ENCODE results near the gene FGD6. TPM values are rescaled to one million over a fixed set of nuclear protein-coding genes. Genes with fewer than 3 reads are reported as not detected.

The FGD6 gene
- total RNA-seq, 1 donor from 2014 or later, result 18.0 TPM

DNA sequence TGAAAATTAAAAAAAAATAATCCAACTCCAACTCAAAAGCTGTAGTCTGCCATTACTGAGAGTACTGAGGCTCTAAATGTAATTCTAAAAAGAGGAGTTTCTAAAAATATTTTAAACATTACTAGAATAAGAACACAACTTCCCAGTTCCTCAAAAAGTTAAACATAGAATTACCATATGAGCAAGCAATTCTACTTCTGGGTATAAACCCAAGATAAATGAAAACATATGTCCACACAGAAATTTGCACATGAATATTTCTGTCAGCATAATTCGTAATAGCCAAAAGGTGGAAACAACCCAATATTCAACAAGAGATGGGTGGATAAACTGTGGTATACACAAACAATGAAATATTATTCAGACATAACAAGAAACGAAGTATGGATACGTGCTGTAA lies 128.9 kb downstream of the FGD6 start:
- no peaks in the 10 kb centered on the region for H3K27me3 Mint-ChIP-seq (ENCODE audit: low read depth)
- no peaks in the 10 kb centered on the region for H3K9me3 Mint-ChIP-seq
- peaks cover 16% of the 10 kb centered on the region for H3K4me1 Mint-ChIP-seq
- DNase-seq (ENCODE audit: low spot score in 2 of 2, unreplicated experiment in 2 of 2), result no peak
- TF ChIP-seq, protein P1, sequence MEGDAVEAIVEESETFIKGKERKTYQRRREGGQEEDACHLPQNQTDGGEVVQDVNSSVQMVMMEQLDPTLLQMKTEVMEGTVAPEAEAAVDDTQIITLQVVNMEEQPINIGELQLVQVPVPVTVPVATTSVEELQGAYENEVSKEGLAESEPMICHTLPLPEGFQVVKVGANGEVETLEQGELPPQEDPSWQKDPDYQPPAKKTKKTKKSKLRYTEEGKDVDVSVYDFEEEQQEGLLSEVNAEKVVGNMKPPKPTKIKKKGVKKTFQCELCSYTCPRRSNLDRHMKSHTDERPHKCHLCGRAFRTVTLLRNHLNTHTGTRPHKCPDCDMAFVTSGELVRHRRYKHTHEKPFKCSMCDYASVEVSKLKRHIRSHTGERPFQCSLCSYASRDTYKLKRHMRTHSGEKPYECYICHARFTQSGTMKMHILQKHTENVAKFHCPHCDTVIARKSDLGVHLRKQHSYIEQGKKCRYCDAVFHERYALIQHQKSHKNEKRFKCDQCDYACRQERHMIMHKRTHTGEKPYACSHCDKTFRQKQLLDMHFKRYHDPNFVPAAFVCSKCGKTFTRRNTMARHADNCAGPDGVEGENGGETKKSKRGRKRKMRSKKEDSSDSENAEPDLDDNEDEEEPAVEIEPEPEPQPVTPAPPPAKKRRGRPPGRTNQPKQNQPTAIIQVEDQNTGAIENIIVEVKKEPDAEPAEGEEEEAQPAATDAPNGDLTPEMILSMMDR (IDR thresholded peaks at IDR 0.05; ENCODE audit: unreplicated experiment), result no peak
- H3K36me3 Mint-ChIP-seq, result peaks cover 24% of the 10 kb centered on the region
- no peak overlapping the region for H3K4me3 Mint-ChIP-seq
- H3K27ac Mint-ChIP-seq, result no peak overlapping the region

DNA sequence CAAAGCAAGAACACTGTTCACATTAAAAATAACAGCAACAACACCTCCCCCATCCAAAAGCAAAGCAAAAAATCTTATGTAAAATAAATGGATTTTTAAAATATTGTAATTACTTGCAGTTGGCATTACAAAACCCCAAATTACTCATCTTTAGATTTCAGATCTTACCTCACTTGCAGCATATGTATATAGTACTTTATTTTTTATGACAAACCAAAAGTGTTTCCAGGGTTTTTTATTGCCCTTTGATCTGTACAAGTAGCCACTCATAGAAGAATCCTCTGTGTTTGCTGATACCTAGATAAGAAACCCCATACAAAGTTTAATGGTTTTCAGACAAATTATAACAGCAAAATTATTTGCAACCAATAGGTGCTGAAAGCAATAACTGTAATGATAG lies 131.7 kb downstream of the FGD6 start:
- Mint-ChIP-seq H3K36me3 (peaks cover 14% of the 10 kb centered on the region), H3K27ac (no peak overlapping the region), H3K27me3 (ENCODE audit: low read depth) (no peaks in the 10 kb centered on the region), H3K9me3 (no peaks in the 10 kb centered on the region), H3K4me3 (no peak overlapping the region), H3K4me1 (peaks cover 18% of the 10 kb centered on the region)
- DNase-seq (ENCODE audit: low spot score in 2 of 2, unreplicated experiment in 2 of 2), result no peak
- TF ChIP-seq, protein P1 (IDR thresholded peaks at IDR 0.05; ENCODE audit: unreplicated experiment), result no peak

DNA sequence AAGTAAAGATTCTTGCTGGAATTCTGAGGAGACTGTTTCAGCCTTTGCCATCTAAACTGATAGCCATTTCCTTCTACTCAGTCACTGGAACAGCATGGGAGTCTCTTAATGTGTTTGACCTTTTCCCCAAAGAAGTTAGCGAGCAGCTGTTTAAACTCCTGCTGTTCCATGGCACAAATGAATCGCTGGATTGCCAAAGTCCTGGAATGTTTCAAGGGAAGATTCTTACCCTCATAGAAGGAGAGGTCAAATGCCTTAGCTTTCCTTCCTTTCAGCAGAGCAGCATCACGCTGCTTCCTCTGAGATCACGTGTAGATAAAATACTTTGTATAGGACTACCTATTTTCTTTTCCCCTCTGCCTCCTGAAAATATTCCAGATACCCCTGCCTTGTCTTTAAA lies 133.3 kb downstream of the FGD6 start:
- Mint-ChIP-seq H3K27me3 (ENCODE audit: low read depth) (no peaks in the 10 kb centered on the region), H3K9me3 (no peaks in the 10 kb centered on the region), H3K4me1 (peaks cover 18% of the 10 kb centered on the region), H3K36me3 (peaks cover 3% of the 10 kb centered on the region), H3K4me3 (no peak overlapping the region), H3K27ac (peak overlapping the region; percentile 88)
- no peak for DNase-seq (ENCODE audit: low spot score in 2 of 2, unreplicated experiment in 2 of 2)
- TF ChIP-seq, protein P1 (IDR thresholded peaks at IDR 0.05; ENCODE audit: unreplicated experiment), result no peak

DNA sequence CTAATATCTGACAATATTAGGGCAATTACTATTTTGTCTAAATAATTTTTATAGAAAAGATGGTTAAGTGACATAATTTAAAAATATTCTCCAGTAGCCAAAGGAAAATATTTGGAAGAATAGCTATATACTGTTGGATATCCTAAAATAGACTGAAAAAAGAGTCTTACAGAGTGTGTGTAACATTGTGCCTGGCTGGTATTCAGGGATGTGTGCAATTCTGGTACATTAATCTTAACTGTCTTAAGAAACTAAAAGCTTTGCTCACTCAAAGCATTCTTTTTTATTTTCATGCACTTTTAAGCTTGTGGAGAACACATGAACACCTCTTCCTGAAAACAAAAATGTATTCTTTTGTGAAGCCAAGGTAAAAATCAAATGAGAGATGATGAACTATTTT lies 133.8 kb downstream of the FGD6 start:
- TF ChIP-seq, protein P1 (IDR thresholded peaks at IDR 0.05; ENCODE audit: unreplicated experiment), result no peak
- no peak for DNase-seq (ENCODE audit: low spot score in 2 of 2, unreplicated experiment in 2 of 2)
- H3K36me3 Mint-ChIP-seq, result peaks cover 3% of the 10 kb centered on the region

DNA sequence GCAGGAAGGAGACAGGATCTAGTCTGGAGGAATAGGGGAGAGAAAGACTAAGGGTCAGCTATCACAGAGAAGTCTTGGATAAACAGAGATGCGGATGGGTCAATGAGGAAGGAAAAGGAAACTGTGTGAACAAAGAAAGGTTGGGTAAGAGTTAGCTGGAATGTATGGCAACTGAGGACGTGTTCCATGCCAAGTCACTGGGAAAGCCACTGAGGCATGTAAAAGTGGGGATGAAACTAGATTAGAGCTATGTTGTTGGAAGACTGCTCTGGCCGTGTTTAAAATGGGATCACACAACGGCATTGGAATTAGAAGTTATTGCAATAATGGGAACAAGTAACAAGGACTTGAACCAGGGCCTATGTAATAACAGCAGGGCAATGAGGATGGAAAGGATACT lies 139.9 kb downstream of the FGD6 start:
- Mint-ChIP-seq H3K4me1 (peaks cover 4% of the 10 kb centered on the region), H3K27ac (no peak overlapping the region), H3K9me3 (no peaks in the 10 kb centered on the region), H3K36me3 (no peaks in the 10 kb centered on the region), H3K4me3 (no peak overlapping the region), H3K27me3 (ENCODE audit: low read depth) (no peaks in the 10 kb centered on the region)
- no peak for DNase-seq (ENCODE audit: low spot score in 2 of 2, unreplicated experiment in 2 of 2)
- TF ChIP-seq, protein P1 (IDR thresholded peaks at IDR 0.05; ENCODE audit: unreplicated experiment), result no peak

More for the DNA sequence above, 133.8 kb downstream of the FGD6 start:
- H3K9me3 Mint-ChIP-seq, result no peaks in the 10 kb centered on the region
- H3K4me3 Mint-ChIP-seq, result no peak overlapping the region
- H3K27ac Mint-ChIP-seq, result peak overlapping the region; percentile 88
- H3K4me1 Mint-ChIP-seq, result peaks cover 18% of the 10 kb centered on the region
- no peaks in the 10 kb centered on the region for H3K27me3 Mint-ChIP-seq (ENCODE audit: low read depth)

DNA sequence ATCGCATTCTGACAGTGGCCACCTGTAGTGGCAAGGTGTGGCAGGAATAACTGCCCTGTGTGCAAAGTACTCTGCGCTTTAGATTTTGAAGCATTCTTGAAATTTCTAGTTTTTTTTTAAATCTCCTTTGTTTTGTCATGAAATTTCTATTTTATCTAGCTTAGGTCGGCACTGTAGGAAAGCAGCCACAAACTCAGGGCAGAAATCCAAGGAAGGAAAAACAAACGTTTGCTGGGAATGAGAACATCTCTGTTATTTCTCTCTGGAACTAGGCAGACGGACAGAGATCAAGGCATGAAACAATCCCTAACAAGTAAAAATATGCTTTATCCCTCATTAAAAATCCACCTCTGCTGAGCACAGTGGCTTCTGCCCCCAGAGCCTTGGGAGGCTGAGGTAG lies 142.5 kb downstream of the FGD6 start:
- Mint-ChIP-seq H3K9me3 (no peaks in the 10 kb centered on the region), H3K36me3 (no peaks in the 10 kb centered on the region), H3K27me3 (ENCODE audit: low read depth) (no peaks in the 10 kb centered on the region), H3K4me1 (peaks cover 4% of the 10 kb centered on the region), H3K4me3 (no peak overlapping the region), H3K27ac (no peak overlapping the region)
- TF ChIP-seq, protein P1 (IDR thresholded peaks at IDR 0.05; ENCODE audit: unreplicated experiment), result no peak
- no peak for DNase-seq (ENCODE audit: low spot score in 2 of 2, unreplicated experiment in 2 of 2)

All from mesothelial cell of epicardium (in vitro differentiated cells).